HFFc6 (cell line): Measurements from ENCODE around the gene CSTB. TPM values are rescaled to one million over a fixed set of nuclear protein-coding genes. Genes with fewer than 3 reads are reported as not detected.
A peak's percentile ranks its signal among the peaks of the same experiment; 100 is the strongest.

Experiments
- DNase-seq: peaks from one replicate; pipeline ENCODE4 v3.0.0-alpha.2; 2018
- H3K27ac Mint-ChIP-seq: 2 replicates; pipeline ENCODE4 v1.8.0; 2020; ENCODE audit warnings: mild to moderate bottlenecking, mixed read lengths
- H3K27me3 Mint-ChIP-seq: 2 replicates; pipeline ENCODE4 v1.8.0; 2021; ENCODE audit warnings: mild to moderate bottlenecking, moderate library complexity, mixed read lengths; ENCODE audit not compliant: insufficient read depth
- H3K36me3 Mint-ChIP-seq: 2 replicates; pipeline ENCODE4 v1.8.0; 2021; ENCODE audit warnings: low read depth, mixed read lengths
- H3K4me1 Mint-ChIP-seq: 2 replicates; pipeline ENCODE4 v1.8.0; 2020; ENCODE audit warnings: low read depth, mixed read lengths
- H3K4me3 Mint-ChIP-seq: 2 replicates; pipeline ENCODE4 v1.8.0; 2020; ENCODE audit warnings: mild to moderate bottlenecking, moderate library complexity, mixed read lengths
- H3K9me3 Mint-ChIP-seq: 2 replicates; pipeline ENCODE4 v1.8.0; 2020; ENCODE audit warnings: mild to moderate bottlenecking, mixed read lengths
- total RNA-seq, 6 experiments: library from RNA; stranded (reverse); fragmentation: NEBNext Ultra II Directional; extraction: Animal tissue kit (Norgen Biotek cat#: 25700); gene quantifications; 2 replicates in 1 of 6; 3 replicates in 5 of 6; pipeline ENCODE4 v1.2.3, GENCODE V29; 2021
- TF ChIP-seq, protein P1 (sequence below): fragments of 200-600 bp; sonication (generic); IDR thresholded peaks from 2 replicates; pipeline ENCODE4 v1.5.0; 2021; ENCODE audit warnings: antibody characterized with exemption, mild to moderate bottlenecking

Gene CSTB
- total RNA-seq, 6 experiments from 2014 or later = 56.7 to 71.4 (median 66.9) TPM

DNA sequence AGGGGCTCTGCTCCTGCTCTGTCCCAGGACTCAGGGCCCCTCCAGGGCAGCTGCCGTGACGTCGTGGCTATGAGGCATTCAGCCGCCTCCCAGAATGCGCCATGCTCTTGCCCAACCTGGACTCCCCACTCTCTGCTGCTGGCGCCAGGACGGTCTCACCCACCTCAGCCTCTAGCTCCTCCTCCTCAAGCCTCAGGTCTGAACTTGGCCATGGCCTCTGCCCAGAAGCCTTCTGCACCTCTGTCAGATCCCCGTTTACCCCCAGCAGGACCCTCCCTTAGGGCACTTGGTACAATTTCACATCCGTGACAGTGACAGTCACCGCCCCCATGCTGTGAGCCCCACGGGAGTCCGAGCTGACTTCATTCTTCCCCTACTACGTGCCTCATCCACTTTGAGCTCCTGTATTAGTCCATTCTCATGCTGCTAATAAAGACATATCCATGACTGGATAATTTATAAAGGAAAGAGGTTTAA is 4.9 kb downstream of the CSTB start:
- no peak overlapping the region for H3K4me3 Mint-ChIP-seq
- H3K27me3 Mint-ChIP-seq = peaks cover 9% of the 10 kb centered on the region
- H3K4me1 Mint-ChIP-seq = peaks cover 44% of the 10 kb centered on the region

GRCh38 chr21:43770066-43770655 is 5.9 kb downstream of the CSTB start:
- Mint-ChIP-seq H3K27ac (no peak overlapping the region), H3K4me3 (no peak overlapping the region), H3K36me3 (peaks cover 26% of the 10 kb centered on the region), H3K27me3 (peaks cover 9% of the 10 kb centered on the region), H3K4me1 (peaks cover 41% of the 10 kb centered on the region), H3K9me3 (no peaks in the 10 kb centered on the region)
- TF ChIP-seq, protein P1, sequence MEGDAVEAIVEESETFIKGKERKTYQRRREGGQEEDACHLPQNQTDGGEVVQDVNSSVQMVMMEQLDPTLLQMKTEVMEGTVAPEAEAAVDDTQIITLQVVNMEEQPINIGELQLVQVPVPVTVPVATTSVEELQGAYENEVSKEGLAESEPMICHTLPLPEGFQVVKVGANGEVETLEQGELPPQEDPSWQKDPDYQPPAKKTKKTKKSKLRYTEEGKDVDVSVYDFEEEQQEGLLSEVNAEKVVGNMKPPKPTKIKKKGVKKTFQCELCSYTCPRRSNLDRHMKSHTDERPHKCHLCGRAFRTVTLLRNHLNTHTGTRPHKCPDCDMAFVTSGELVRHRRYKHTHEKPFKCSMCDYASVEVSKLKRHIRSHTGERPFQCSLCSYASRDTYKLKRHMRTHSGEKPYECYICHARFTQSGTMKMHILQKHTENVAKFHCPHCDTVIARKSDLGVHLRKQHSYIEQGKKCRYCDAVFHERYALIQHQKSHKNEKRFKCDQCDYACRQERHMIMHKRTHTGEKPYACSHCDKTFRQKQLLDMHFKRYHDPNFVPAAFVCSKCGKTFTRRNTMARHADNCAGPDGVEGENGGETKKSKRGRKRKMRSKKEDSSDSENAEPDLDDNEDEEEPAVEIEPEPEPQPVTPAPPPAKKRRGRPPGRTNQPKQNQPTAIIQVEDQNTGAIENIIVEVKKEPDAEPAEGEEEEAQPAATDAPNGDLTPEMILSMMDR = no peak
- no peak for DNase-seq

More for the DNA sequence above, 4.9 kb downstream of the CSTB start:
- Mint-ChIP-seq H3K9me3 (no peaks in the 10 kb centered on the region), H3K36me3 (peaks cover 24% of the 10 kb centered on the region), H3K27ac (no peak overlapping the region)
- DNase-seq = no peak
- TF ChIP-seq, protein P1 = no peak

GRCh38 chr21:43769325-43769958 is 6.7 kb downstream of the CSTB start:
- H3K36me3 Mint-ChIP-seq = peaks cover 25% of the 10 kb centered on the region
- no peak for DNase-seq
- TF ChIP-seq, protein P1 = no peak
- H3K4me1 Mint-ChIP-seq = peaks cover 39% of the 10 kb centered on the region
- H3K9me3 Mint-ChIP-seq = no peaks in the 10 kb centered on the region
- peaks cover 8% of the 10 kb centered on the region for H3K27me3 Mint-ChIP-seq
- H3K4me3 Mint-ChIP-seq = no peak overlapping the region; the same call in 1 of the 2 replicates
- H3K27ac Mint-ChIP-seq = 0 out of 2 replicates have a peak overlapping the region, but pooled peaks have one; percentile 85

- H3K27me3 Mint-ChIP-seq = peaks cover 8% of the 10 kb centered on the region
- no peaks in the 10 kb centered on the region for H3K9me3 Mint-ChIP-seq
- H3K4me1 Mint-ChIP-seq = peaks cover 33% of the 10 kb centered on the region
- H3K36me3 Mint-ChIP-seq = peaks cover 19% of the 10 kb centered on the region
- no peak for DNase-seq
- H3K4me3 Mint-ChIP-seq = no peak overlapping the region
- peak overlapping the region; percentile 85 for H3K27ac Mint-ChIP-seq
- TF ChIP-seq, protein P1 = no peak
Measured at GRCh38 chr21:43768868-43769167, 7.3 kb downstream of the CSTB start.

- DNase-seq = peak; percentile 53
- peaks cover 32% of the 10 kb centered on the region for H3K4me1 Mint-ChIP-seq
- H3K27ac Mint-ChIP-seq = peak overlapping the region; percentile 85
- peaks cover 16% of the 10 kb centered on the region for H3K36me3 Mint-ChIP-seq
- TF ChIP-seq, protein P1 = no peak
- peaks cover 8% of the 10 kb centered on the region for H3K27me3 Mint-ChIP-seq
- no peak overlapping the region; the same call in 1 of the 2 replicates for H3K4me3 Mint-ChIP-seq
- no peaks in the 10 kb centered on the region for H3K9me3 Mint-ChIP-seq
Measured at GRCh38 chr21:43767984-43768867, 7.9 kb downstream of the CSTB start.
